ENCODE results near the gene UNCX.

- TF ChIP-seq ZNF274 (IDR thresholded peaks at IDR 0.05; ENCODE audit: low read depth, low read length) (no peak), YY1 (IDR thresholded peaks at IDR 0.05; ENCODE audit: insufficient read depth, insufficient read length) (no peak)
Measured at GRCh38 chr7:1240517-1241257, 8.0 kb downstream of the UNCX start.

All from NT2/D1 (cell line).